GM19025 (cell line): ENCODE results near the gene MRPL27.
A peak's percentile ranks its signal among the peaks of the same experiment; 100 is the strongest.
"Not testable (repeated sequence)": the region's sequence is repeated elsewhere in the genome, so short reads cannot be mapped to it uniquely, and the experiment has no call there.

Source experiments
- ATAC-seq: cut with Tn5 transposase; IDR thresholded peaks from one replicate; pipeline ENCODE4 v1.9.1; 2021; ENCODE audit warnings: mild to moderate bottlenecking, low read depth, moderate library complexity; ENCODE audit not compliant: unreplicated experiment

MRPL27 gene

GRCh38 chr17:50347117-50347893, 25.7 kb downstream of the MRPL27 start:
- ATAC-seq: no peak

- ATAC-seq: peak; percentile 55
Observed at GRCh38 chr17:50346313-50347116, 26.5 kb downstream of the MRPL27 start.

GRCh38 chr17:50345432-50346312, 27.3 kb downstream of the MRPL27 start, which contains the start of gene XYLT2:
XYLT2 (plus strand) TSS chr17:50346126; CDS start chr17:50346141, 15 bp downstream.
- ATAC-seq: peak; percentile 80

GRCh38 chr17:50344731-50345365, 28.1 kb downstream of the MRPL27 start:
- no peak for ATAC-seq

GRCh38 chr17:50339381-50339780, 33.6 kb downstream of the MRPL27 start:
- ATAC-seq: no peak

- no peak for ATAC-seq
Observed at GRCh38 chr17:50338645-50339044, 34.3 kb downstream of the MRPL27 start.

- no peak for ATAC-seq
Observed at GRCh38 chr17:50337956-50338355, 35.0 kb downstream of the MRPL27 start.

- ATAC-seq: not testable (repeated sequence)
Observed at GRCh38 chr17:50333291-50334057, 39.5 kb downstream of the MRPL27 start.

GRCh38 chr17:50332196-50332595, 40.8 kb downstream of the MRPL27 start:
- ATAC-seq: no peak

GRCh38 chr17:50331085-50331791, 41.7 kb downstream of the MRPL27 start:
- ATAC-seq: no peak

- no peak for ATAC-seq
Observed at GRCh38 chr17:50330151-50330775, 42.7 kb downstream of the MRPL27 start.

- ATAC-seq: no peak
Observed at GRCh38 chr17:50329716-50330115, 43.3 kb downstream of the MRPL27 start.

GRCh38 chr17:50328363-50329325, 44.3 kb downstream of the MRPL27 start:
- no peak for ATAC-seq

- ATAC-seq: no peak
Observed at GRCh38 chr17:50326831-50327364, 46.1 kb downstream of the MRPL27 start.

GRCh38 chr17:50325906-50326305, 47.1 kb downstream of the MRPL27 start:
- ATAC-seq: no peak

GRCh38 chr17:50323060-50323459, 49.9 kb downstream of the MRPL27 start:
- ATAC-seq: no peak

- ATAC-seq: no peak
Observed at GRCh38 chr17:50322271-50322670, 50.7 kb downstream of the MRPL27 start.
